Skin of body (tissue), 2 donors: ENCODE data around the gene DNAJB12. TPM values are rescaled to one million over a fixed set of nuclear protein-coding genes. Genes with fewer than 3 reads are reported as not detected.
"Not testable (repeated sequence)": the region's sequence is repeated elsewhere in the genome, so short reads cannot be mapped to it uniquely, and the experiment has no call there.

Source experiments
- DNase-seq: peaks from one replicate; lab custom pipeline; 2025; lab: John Stamatoyannopoulos, UW
- total RNA-seq: library from RNA; depleted of rRNA; stranded (reverse); fragments of >200 nt; gene quantifications from one replicate; pipeline ENCODE4 v1.2.3, GENCODE V29; 2014

DNAJB12 gene
- total RNA-seq, 1 donor from 2014 or later: 16.5 TPM

- no peak for DNase-seq
Observed at GRCh38 chr10:72316748-72317435, 37.8 kb downstream of the DNAJB12 start.

- no peak for DNase-seq
Observed at GRCh38 chr10:72316386-72316700, 38.4 kb downstream of the DNAJB12 start.

- DNase-seq: peak; percentile 34
Observed at GRCh38 chr10:72315611-72316385, 38.9 kb downstream of the DNAJB12 start.

GRCh38 chr10:72315054-72315453 lies 39.7 kb downstream of the DNAJB12 start:
- no peak for DNase-seq

- no peak for DNase-seq
Observed at GRCh38 chr10:72314263-72314662, 40.5 kb downstream of the DNAJB12 start.

GRCh38 chr10:72312865-72313391 lies 41.8 kb downstream of the DNAJB12 start:
- no peak for DNase-seq

- DNase-seq: no peak
Observed at GRCh38 chr10:72311667-72312066, 43.1 kb downstream of the DNAJB12 start.

GRCh38 chr10:72310636-72311035 lies 44.1 kb downstream of the DNAJB12 start:
- no peak for DNase-seq

- DNase-seq: no peak
Observed at GRCh38 chr10:72310241-72310633, 44.5 kb downstream of the DNAJB12 start.

- peak; percentile 66 for DNase-seq
Observed at GRCh38 chr10:72309290-72310240, 45.2 kb downstream of the DNAJB12 start.

GRCh38 chr10:72308320-72308987 lies 46.3 kb downstream of the DNAJB12 start:
- DNase-seq: no peak

- DNase-seq: not testable (repeated sequence)
Observed at GRCh38 chr10:72307711-72308110, 47.0 kb downstream of the DNAJB12 start.

GRCh38 chr10:72306215-72306760 lies 48.4 kb downstream of the DNAJB12 start:
- DNase-seq: no peak

GRCh38 chr10:72303424-72304128 lies 51.1 kb downstream of the DNAJB12 start:
- no peak for DNase-seq

GRCh38 chr10:72298592-72299519 lies 55.9 kb downstream of the DNAJB12 start:
- no peak for DNase-seq

- peak; percentile 97 for DNase-seq
Observed at GRCh38 chr10:72297805-72298591, 56.7 kb downstream of the DNAJB12 start.

- DNase-seq: peak; percentile 40
Observed at GRCh38 chr10:72297281-72297804, 57.4 kb downstream of the DNAJB12 start.

- not testable (repeated sequence) for DNase-seq
Observed at GRCh38 chr10:72296829-72297280, 57.9 kb downstream of the DNAJB12 start.
